HG02943 (cell line): ENCODE results near the gene TNRC6B.
A peak's percentile ranks its signal among the peaks of the same experiment; 100 is the strongest.
"Not testable (repeated sequence)": the region's sequence is repeated elsewhere in the genome, so short reads cannot be mapped to it uniquely, and the experiment has no call there.

ENCODE experiments used
- ATAC-seq: cut with Tn5 transposase; IDR thresholded peaks from one replicate; pipeline ENCODE4 v1.9.1; 2021; ENCODE audit warnings: mild to moderate bottlenecking, low read depth, moderate library complexity; ENCODE audit not compliant: unreplicated experiment

The TNRC6B gene

DNA sequence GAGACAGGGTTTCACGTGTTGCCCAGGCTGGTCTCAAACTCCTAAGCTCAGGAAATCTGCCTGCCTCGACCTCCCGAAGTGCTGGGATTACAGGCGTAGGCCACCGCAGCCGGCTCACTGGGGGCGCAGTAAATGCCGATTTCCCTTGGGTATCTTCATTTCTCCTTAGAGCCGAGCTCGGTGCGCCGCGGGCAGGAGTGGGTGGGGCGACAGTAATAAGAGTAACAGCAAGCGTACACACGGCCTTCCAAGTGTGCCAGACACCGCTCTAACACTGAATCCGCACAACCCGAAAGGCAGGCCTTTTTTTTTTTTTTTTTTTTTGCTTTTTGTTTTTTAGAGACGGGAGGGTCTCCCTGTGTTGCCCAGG is 168.1 kb downstream of the TNRC6B start:
- peak; percentile 13 for ATAC-seq

DNA sequence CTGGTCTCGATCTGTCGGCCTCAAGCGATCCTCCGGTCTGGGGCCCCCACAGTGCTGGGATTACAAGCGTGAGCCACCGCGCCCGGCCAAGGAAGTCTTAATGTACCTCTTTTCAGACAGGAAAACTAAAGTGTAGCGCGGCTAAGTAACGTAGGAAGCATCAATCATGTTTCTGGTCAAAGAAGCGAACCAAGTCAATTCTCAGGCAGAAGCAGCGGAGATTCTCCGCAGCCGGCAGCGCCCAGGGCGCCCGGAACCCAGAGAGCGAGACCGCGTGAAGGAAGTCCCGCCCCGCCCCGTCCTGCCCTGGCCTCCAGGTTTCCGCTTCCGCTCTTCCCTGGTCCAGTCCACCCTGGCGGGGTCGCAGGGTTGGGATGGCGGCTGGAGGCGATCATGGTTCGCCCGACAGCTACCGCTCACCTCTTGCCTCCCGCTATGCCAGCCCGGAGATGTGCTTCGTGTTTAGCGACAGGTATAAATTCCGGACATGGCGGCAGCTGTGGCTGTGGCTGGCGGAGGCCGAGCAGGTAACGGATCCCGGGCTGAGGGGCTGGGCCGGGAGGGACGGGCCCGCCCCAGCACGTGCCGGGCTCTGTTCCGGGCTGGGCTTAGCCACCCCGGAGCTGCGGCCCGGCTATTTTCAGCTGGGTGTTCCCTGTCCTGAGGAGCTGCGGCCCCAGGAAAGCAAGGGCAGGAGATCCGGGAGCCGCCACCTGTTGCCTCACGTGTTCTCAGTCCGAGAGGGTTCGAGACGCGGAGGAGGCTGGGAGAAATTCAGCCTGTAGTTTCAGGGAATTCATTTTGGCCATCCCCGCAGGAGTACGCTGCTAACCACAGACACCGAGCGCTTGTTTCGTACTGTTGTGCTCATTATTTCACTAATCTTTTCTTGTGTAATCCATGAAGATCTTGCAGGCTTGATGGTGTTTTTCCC is 168.7 kb downstream of the TNRC6B start, which contains the start of gene ADSL:
Gene ADSL (plus strand): TSS at position 316 of the 934 bp plus-strand sequence. CDS start 59 bp downstream, at position 375.
- ATAC-seq: peak; percentile 75

DNA sequence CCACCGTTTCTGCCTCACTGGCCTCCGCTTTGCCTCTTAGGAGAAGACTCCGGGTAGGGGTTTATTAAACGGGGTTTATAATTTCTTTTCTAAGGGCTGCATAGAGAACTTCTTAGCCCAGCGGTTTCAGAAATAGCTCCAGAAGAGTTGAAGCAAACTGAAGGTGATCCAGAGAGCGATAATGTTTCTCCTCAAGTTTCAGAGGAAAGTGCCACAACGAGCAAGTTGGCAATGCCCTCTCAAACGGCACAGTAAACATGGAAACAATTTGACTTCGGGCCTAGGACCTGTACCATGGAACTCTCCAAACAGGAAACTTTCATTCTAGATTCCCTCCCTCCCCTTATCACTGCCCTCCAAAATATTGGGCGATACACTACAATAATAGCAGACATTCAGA is 169.6 kb downstream of the TNRC6B start:
- ATAC-seq: no peak

DNA sequence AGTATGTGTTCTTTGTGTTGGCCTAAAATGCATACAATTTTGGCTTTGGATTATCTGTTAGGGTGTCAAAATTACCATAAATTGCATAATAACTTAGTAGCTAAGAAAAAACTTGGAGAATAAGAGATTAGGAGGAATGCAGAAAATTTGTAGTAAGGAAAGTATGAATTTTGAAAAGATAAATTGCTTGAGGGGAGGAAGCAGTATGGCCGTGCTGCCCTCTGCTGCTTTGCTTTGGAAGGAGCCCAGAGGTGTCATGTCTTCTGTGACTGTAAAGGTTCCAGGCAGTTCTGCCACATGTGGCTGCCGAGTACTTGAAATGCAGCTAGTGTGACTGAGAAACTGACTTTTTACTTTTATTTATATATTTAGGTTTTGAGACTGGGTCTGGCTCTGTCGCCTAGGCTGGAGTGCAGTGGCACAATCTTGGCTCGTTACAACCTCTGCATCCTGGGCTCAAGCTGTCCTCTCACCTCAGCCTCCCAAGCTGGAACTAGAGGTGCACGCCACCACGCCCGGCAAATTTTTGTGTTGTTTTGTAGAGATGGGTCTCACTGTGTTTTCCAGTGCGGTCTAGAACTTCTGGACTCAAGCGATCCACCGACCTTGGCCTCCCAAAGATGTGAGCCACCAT is 170.4 kb downstream of the TNRC6B start:
- ATAC-seq: no peak

DNA sequence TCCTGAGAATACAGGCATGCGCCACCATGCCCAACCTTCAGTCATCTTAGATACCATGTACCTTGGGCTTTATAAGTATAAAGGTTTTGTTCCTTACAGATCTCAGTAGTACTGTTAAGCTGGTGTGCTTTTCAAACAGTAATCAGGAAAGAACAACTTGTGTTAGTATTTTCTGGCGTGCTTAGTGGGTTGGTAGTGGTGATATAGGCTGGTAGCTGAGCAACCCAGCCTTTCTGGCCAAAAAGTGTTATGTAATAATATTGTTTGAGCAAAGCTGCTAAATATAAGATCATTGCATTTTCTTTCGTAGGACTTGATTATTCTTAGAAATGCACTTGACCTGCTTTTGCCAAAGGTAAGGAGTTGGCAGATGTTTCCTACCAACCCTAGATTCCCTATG is 175.0 kb downstream of the TNRC6B start:
- no peak for ATAC-seq

DNA sequence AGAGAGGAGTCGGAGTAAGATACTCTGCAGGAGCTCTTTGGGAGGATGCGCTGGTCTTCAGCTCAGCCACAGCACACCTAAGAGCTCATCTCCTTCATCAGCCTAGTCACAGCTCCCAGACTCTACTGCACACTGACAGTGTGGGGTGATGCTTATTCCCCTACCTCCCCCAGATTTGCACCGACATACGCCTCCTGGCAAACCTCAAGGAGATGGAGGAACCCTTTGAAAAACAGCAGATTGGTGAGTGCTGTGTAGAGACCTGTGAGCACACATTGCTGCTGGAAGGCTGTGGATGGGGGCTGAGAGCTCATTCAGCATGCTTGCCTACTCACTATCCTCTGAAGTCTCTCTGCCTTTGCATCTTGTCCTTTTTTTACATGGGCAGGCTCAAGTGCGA is 183.4 kb downstream of the TNRC6B start:
- no peak for ATAC-seq

DNA sequence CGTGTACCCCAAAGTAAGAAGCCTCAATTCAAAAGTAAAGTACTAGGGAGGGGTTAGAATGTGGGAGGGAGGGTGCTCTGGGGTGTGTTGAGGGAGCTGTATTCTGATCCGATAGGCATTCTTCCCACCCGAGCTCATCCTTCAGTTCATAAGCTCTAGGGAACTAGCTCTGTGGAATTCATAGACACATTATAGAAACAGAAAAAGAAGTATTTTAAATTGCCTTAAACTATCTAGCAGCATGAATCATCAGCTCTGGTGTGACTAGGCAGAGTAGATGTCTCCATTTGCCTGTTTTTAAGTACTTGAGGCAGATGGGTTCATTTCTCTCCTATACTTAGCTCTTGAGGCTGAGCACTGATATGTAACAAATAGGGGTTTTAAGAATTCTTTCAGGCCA is 185.3 kb downstream of the TNRC6B start:
- no peak for ATAC-seq

DNA sequence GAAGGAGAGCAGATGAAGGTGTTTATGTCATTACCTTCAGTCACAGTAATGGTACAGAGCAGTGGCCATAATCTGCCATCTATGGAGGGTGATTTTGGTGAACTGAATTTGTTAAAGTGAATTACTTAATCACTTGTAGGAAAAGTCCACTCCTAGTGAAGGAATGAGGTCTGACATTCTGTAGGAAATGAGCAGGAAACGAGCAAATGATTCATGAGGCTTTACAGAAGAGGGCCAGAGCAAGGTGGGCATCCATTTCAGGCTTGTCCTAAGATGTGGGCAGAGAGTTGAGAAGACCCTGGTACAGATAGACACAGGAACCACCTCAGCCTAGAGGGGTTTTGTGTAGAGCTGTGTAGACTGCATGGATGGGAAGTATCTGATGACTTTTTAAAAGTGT is 186.7 kb downstream of the TNRC6B start:
- ATAC-seq: no peak

DNA sequence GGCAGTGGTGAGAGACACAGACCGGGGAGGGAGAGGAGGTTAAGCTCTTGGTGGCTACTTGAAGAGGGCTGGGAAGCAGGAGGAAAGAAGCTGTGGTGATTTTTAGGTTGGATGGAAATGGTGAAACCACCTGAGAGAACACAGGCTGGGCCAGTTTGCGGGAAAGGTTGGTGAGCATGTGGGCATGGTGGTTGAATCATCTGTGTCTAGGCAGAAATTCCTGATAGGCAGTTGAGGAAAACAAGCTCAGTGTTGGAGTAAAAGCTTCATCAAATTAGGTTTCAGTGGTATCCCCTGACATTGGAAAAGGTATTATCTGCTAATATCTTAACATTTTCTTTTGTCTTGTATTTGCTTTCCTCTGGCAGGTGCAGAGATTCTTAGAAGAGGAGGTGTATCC is 188.3 kb downstream of the TNRC6B start:
- ATAC-seq: no peak

DNA sequence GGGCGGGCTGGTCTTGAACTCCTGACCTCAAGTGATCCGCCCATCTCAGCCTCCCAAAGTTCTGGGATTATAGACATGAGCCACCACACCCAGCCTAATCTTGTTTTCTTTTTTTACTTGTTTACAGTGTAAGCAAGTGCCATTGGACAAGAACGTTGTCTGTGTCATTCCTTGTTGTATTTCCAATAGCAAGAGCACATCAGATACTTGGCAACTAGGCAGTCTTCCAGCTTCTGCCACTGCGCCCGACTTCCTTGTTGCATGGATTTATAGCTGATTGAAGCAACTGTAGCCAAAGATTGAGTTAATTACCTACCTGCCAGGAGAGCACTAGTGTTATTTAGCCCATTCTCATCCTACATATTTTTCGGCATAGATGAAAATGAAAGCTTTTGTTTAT is 189.6 kb downstream of the TNRC6B start:
- ATAC-seq: no peak

DNA sequence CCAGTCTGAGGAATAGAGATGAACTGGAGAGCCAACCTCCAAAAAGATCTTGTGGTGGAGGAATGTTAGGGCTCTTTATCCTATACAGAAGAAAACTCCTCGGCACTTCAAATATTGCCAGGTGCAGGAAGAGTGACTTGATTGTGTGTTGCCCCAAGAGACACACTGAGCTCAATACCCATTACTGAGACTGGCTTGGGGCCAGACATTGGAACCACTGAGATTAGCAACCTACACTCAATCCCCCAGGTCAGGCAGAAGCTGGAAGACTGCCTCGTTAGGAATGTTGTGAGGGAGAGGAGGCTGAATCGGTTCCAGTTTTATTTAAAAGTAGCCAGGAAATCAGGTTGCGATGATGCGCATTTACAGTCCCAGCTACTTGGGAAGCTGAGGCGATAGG is 190.3 kb downstream of the TNRC6B start:
- no peak for ATAC-seq

DNA sequence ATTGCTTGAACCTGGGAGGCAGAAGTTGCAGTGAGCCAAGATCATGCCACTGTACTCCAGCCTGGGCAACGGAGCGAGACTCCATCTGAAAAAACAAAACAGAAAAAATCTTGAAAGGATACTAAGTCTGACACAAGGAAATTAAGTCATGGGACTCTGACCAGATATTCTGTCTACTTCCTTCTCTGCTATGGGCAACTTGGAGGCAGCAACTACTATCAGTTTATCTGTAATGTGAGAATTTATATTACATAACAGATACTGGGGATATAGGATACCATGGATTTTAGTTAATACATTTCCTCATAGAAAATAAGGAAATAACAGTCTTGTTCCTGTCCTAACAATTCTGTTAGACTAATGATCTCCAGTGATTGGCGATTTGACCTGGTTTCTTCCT is 191.1 kb downstream of the TNRC6B start:
- no peak for ATAC-seq

DNA sequence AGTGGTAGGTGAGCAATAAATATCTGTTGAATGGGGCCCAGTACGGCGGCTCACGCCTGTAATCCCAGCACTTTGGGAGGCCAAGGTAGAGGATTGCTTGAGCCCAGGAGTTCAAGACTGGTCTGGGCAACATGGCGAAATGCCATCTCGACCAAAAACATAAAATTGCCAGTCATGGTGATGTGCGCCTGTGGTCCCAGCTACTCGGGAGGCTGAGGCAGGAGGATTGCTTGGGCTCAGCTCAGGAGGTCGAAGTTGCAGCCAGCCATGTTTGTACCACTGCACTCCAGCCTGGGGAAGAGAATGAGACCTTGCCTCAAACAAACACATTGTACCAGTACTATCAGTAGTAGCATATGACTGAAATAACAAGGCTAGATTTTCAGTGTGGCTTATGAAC is 196.8 kb downstream of the TNRC6B start:
- ATAC-seq: no peak

DNA sequence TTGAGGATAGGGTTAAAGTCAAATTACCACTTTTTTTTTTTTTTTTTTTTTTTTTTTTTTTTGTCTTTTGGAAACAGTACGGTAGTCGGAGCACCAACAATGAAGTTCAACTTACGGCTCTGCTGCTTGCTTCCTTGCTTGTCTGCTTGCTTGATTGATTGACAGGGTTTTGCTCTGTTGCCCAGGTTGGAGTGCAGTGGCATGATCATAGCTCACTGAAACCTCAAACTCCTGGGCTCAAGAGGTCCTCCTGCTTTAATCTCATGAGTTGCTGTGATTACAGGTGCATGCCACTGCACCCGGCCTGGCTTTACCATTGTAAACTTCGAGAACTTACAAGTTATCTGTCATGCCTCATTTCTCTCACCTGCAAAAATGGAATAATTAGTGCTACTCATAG is 198.4 kb downstream of the TNRC6B start:
- ATAC-seq: no peak

DNA sequence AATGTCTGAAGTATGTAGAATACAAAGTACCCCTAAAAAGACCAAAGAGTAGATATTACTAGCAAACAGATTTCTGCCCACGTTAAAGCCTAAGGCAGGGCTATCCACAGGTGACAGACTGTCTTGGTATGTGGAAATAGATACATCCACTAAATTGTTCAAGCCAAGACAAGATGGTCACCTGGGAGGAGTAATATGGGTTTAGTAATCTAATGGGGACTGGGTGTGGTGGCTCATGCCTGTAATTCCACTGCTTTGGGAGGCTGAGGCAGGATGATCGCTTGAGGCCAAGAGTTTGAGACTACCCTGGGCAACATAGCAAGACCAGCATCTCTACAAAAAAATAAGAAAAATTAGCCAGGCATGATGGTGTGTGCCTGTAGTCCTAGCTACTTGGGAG is 200.2 kb downstream of the TNRC6B start:
- no peak for ATAC-seq

DNA sequence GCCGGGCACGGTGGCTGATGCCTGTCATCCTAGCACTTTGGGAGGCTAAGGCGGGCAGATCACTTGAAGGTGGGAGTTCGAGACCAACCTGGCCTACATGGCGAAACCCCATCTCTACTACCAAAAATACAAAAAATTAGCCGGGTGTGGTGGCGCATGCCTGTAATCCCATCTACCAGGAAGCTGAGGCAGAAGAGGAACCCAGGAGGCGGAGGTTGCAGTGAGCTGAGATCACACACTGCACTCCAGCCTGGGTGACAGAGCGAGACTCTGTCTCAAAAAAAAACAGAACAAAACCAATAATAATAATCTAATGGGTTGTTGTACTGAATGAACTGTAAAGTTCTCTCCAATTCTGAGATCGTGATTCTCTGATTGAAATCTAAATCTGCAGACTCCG is 200.7 kb downstream of the TNRC6B start:
- ATAC-seq: not testable (repeated sequence)

DNA sequence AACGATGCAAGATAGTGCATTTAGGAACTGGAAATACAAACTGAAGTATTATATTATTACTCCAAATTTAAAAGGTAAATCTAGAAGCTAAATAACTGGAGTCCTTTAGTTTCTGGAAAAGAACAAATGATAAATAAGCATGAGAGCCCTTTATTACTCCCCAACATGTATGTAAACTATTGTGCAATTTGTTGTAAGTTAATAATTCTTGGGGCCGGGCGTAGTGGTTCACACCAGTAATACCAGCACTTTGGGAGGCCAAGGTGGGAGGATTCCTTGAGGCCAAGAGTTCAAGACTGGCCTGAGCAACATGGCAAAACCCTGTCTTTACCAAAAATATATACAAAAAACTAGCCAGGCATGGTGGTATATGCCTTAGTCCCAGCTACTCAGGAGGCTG is 203.7 kb downstream of the TNRC6B start:
- no peak for ATAC-seq

DNA sequence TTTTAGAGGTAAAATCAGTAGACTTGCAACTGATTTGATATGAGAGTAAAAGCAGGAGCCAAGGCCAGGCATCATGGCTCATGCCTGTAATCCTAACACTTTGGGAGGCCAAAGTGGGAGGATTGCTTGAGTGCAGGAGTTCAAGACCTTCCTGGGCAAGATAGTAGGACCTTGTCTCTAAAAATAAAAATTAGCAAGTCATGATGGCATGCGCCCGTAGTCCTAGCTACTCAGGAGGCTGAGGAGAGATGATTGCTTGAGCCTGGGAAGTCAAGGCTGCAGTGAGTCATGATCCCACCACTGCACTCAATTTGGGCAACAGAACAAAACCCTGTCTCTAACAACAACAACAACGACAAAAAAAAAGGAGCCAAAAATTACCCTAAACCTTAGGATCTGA is 206.2 kb downstream of the TNRC6B start:
- no peak for ATAC-seq

DNA sequence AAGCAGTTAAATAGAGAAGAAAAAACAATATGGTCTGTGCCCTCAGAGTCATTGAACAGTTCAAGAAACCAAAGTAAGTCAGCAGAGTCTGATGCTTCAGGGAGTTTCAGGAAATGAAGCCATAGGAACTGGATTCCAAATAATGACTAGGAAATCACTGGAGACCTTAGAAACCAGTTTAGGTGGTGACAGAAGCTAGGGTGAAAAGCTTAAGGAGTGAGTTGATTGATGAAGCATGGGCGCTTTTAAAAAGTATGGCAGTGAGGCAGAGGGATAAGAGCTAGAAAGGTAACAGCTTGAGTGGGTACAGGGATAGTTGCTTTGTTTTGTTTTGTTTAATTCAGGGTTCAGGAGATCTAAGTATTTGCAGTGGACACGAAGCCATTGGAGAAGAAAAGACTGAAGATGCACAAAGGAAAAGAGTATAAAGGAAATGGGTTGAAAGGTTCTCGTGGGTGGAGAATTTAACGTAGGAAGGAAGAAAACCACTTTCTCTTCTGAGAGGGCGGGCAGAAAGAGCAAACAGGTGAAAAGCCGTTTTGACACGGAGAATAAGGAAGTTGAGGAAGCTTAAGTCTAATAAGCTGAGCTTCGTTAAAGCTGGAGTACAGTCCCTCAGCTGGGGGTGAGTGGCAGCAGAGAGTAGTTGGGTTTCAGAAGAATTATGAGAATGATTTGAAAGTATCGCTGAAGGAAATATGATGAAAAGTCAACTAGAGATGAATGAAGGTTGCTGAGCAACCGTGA is 207.5 kb downstream of the TNRC6B start:
- ATAC-seq: no peak
